GM19328 (cell line): Measurements from ENCODE around the gene KCTD5.
A peak's percentile ranks its signal among the peaks of the same experiment; 100 is the strongest.
"Not testable (repeated sequence)": the region's sequence is repeated elsewhere in the genome, so short reads cannot be mapped to it uniquely, and the experiment has no call there.

Source experiments
- ATAC-seq: cut with Tn5 transposase; IDR thresholded peaks from one replicate; pipeline ENCODE4 v1.9.1; 2021; ENCODE audit warnings: mild to moderate bottlenecking, moderate library complexity; ENCODE audit not compliant: unreplicated experiment

The KCTD5 gene

DNA sequence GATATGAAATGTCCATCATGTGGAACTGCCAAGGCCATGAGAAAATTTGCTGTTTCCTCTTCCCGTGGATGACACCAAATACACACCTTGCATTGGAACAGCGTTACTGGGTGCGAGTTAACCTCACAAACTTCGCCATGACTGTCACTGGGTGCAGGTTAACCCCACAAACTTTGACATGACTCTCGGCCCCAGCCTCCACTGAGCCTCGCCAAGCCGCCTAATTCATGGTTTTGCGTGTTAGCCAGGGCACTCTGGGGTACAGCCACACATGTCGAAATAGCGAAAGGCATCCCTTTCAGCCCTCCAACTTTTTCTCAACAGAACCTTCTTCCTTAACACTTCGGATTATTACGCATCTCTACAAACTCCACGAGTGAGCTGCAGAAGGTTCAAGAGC is 10.6 kb upstream of the KCTD5 start:
- no peak for ATAC-seq

GRCh38 chr16:2673066-2673999 is 9.0 kb upstream of the KCTD5 start:
- peak; percentile 86 for ATAC-seq

DNA sequence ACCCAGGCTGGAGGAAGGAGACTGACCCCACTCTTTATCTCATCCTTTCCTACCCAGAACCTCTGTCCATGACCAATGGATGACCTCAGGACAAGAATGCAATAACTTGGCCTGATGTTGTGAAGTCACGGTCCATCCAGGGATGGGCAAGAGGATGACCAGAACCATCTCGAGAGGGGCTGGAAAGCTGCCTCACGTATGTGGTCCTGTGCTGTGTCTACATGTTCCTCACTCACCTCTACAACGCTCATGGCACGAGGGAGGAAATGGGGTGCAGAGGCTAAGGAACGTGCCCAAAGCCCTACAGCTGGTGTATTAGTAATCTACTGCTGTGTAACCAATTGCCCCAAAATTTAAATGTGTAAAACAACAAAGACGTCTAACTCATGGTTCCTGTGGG is 7.3 kb upstream of the KCTD5 start:
- ATAC-seq, result no peak

DNA sequence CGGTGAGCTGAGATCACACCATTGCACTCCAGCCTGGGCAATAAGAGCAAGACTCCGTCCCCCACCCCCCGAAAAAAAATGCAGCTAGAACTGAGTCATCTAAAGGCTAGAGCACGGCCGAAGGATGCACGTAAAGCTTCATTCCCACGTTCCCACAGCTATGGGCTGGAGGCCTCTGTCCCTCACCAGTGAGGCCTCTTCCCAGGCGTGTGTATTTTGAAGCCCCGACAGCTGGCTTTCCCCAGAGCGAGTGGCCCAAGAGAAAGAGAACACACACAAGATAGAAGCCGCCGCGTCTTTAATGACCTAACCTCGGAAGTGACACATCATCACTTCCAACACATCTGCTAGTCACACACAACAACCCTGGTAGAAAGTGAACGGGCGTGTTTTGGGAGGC is 6.6 kb upstream of the KCTD5 start:
- ATAC-seq, result no peak

DNA sequence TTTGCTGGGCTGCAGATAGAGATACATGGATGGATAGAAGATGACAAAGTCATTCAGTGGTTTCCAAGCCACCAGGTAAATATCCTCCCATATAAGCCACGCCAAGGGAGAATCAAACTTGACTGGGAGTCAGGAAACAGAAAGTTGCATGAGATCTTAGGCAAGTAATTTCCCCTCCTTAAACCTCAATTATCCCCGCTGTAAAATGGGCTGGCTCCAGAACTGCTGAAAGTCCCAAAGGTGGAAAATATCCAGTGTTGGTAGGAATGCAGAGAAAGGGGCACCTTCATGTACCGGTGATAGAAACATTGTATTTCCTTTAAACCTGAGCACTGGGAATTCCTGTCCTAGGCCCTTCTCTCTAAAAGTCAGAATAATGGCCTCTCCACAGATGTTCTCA is 5.4 kb upstream of the KCTD5 start:
- ATAC-seq, result not testable (repeated sequence)

- not testable (repeated sequence) for ATAC-seq
These were observed 3.9 kb upstream of the KCTD5 start for GRCh38 chr16:2678206-2678965.

DNA sequence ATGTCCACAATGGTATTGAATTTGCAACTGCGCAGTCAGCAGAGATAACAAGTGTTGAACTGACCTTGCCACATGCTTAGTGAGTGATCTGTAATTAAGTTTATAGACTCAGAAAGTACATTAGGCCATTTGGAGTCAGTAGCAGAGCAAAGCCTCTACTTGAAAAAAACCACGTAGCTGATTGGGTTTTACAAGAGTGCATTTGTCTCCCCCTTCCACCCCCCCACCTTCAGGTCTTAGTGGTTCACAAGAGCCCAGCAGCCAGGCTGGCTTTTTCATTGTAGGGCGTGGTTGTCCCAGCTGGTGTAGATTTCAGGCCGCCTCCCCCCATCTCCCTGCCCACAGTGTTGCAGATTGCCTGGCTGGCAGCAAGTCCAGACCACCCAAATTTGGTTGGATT is 2.4 kb upstream of the KCTD5 start:
- ATAC-seq, result not testable (repeated sequence)

DNA sequence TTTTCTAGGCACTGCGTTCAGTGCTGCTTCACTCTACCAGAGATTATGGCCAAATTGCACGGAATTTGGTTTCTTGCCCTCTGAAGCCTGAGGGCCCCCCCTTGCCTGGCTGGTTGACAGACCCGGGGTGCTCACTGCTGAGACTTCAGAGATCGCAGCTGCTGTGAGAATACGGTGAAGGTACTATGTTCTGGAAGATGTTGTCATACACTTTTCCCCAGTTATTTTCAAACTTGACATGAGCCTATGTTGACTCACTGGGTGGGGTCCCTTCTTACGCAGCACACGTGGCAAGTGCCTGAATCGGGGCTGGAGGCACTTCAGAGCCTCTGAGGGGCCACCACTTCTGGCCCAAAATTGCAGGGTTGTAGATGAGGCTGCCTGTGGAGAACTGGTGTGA is 2.0 kb upstream of the KCTD5 start:
- ATAC-seq, result not testable (repeated sequence)

GRCh38 chr16:2683041-2683440 is 718 bp downstream of the KCTD5 start:
- not testable (repeated sequence) for ATAC-seq

- ATAC-seq, result not testable (repeated sequence)
These were observed 3.8 kb downstream of the KCTD5 start for GRCh38 chr16:2686075-2686474.

- ATAC-seq, result no peak
These were observed 4.7 kb downstream of the KCTD5 start for GRCh38 chr16:2686912-2687507.

DNA sequence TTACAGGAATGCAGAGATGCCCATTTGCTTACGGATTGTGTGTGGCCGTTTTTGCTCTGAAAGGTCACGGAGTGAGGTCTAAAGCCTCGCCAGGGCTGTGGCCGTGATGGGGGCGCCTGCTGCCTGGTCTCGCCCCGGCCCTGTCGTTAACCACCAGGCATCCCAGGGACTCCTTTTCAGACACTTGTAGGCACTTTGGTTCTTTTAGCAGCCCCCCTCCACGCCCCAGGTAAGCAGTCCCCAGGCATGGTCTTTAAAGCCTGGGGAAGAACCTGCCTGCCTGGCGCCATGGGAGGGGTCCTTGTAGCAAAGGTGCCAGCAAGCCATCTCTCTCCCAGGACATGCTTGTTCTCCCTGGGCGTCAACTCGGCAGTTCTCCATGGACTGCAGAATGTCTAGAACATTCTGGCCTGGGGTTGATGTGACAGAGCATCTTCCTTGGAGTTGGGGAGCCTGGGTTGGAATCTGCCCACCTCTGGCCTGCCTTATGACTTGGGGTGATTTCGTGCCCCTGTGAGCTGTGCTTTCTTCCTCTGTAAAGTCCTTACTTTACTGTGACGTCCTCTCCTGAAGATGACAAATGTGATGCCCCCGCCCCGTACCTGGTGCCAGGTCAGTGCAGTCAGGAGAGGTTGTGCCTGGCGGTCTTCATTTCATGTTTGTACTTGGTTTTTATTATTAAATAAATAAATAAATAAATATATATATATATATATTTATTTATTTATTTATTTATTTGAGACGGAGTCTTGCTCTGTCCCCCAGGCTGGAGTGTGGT is 5.4 kb downstream of the KCTD5 start:
- no peak for ATAC-seq

DNA sequence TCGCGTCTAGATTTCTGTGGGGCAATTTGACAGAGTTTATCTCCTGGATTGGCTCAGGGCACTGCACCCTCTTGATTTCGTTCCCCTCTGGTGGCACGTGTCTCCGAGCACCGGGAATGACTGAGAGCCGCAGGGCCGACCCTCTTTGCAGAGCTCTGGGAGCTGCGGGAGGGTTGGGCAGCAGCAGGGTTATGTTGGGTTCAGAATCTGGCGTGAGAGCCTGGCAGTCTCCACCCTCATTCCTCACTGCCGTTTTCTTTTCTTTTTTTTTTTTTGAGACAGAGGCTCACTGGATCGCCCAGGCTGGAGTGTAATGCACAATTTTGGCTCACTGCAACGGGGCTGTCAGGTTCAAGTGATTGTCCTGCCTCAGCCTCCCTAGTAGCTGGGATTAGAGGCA is 7.1 kb downstream of the KCTD5 start:
- ATAC-seq, result not testable (repeated sequence)

GRCh38 chr16:2689968-2690801 is 7.9 kb downstream of the KCTD5 start:
- no peak for ATAC-seq

DNA sequence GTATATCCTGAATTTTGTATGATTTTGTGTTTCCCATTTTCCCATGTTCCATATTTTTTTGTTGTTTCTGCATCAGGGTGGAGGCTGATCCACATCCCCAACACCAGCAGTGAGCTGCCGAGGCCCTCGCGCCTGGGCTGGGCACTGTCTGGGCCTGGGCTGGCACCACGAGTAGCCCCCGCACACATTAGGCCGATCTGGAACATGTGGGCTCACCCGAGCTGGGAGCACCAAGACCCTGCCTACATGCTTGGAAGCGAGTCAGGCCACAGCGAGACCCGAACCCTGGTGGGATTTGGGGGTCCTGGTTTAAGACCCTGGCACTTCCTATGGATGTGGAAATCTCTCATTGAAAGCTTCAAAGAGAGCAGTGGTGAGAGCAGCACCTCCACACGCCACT is 8.5 kb downstream of the KCTD5 start:
- no peak for ATAC-seq

GRCh38 chr16:2691491-2692248 is 9.3 kb downstream of the KCTD5 start:
- ATAC-seq, result no peak

DNA sequence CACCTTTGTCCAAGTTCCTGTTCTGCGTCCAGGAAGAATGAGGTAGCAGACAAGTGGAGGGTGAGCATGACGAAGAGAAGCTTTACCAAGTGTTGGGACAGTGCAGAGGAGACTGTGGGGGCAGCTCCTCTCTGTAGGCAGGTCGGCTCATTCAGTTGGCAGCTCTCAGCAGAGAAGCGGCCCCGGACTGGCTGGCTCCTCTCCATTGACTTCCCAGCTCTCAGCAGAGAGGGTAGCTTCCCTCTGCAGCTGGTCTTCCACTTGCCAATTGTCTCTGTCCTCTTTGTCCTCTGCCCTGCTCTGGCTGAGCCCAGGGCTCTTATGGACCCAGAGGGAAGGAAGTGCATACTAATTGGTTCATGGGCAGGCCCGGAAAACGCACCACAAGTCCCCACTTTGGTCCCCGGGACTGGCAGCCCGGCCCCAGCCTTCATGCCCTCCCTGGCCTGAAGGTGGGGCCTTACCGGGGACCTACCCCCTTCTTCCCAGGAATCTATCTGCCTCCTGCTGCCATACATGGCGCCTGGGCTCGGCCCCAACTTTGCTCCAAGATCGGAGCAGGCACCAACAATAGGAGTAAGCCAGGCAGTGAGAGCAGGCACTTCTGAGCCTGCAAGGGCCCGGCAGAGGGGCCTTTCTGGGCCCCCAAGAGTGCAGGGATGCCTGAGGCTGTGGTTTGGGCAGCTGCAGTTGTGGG is 10.1 kb downstream of the KCTD5 start:
- no peak for ATAC-seq

- no peak for ATAC-seq
These were observed 10.8 kb downstream of the KCTD5 start for GRCh38 chr16:2692948-2693651.
